Left lung (tissue), 10 donors: Measurements from ENCODE around the gene FOLR1. TPM values are rescaled to one million over a fixed set of nuclear protein-coding genes. Genes with fewer than 3 reads are reported as not detected.

ENCODE experiments used
- ATAC-seq: fragments of 200-7000 bp; cut with Tn5 transposase; one replicate; pipeline ENCODE4 v1.9.1; 2020; ENCODE audit warnings: moderate library complexity
- DNase-seq, 4 donors: peaks; one replicate each; pipeline ENCODE4 v3.0.0-alpha.2; 2013 to 2020
- H3K27ac ChIP-seq, 2 donors: fragments of 200-600 bp; sonication (generic) in 1 of 2; one replicate each; pipeline versions ENCODE4 v1.5.0 to v1.8.0; 2020 to 2021
- H3K27me3 ChIP-seq, 2 donors: fragments of 200-600 bp; sonication (generic) in 1 of 2; one replicate each; pipeline versions ENCODE4 v1.5.0 to v1.8.0; 2020 to 2021
- H3K36me3 ChIP-seq, 2 donors: fragments of 200-600 bp; sonication (generic) in 1 of 2; one replicate each; pipeline versions ENCODE4 v1.5.0 to v1.8.0; 2020 to 2021
- H3K4me1 ChIP-seq, 2 donors: fragments of 200-600 bp; one replicate each; pipeline ENCODE4 v1.8.0; 2021
- H3K4me3 ChIP-seq, 2 donors: fragments of 200-600 bp; sonication (generic) in 1 of 2; one replicate each; pipeline versions ENCODE4 v1.5.0 to v1.8.0; 2020 to 2021; ENCODE audit warnings: mild to moderate bottlenecking in 1 of 2
- H3K9me3 ChIP-seq, 2 donors: fragments of 200-600 bp; sonication (generic) in 1 of 2; one replicate each; pipeline versions ENCODE4 v1.5.0 to v1.8.0; 2020 to 2021
- CTCF ChIP-seq, 2 donors: fragments of 200-600 bp; sonication (generic) in 1 of 2; IDR thresholded peaks; one replicate each; pipeline versions ENCODE4 v1.5.0 to v1.8.0; 2021; ENCODE audit warnings: antibody characterized with exemption in 2 of 2
- intact Hi-C, 2 donors: fragments of 100-400 bp; cut with DNase I; formaldehyde crosslinking; loops; one replicate each; pipeline versions ENCODE4 v1.11.2 to v1.14.2; 2022
- polyA plus RNA-seq, 6 donors: library from polyadenylated mRNA; unstranded; fragments of 120-200 nt; gene quantifications; one replicate each; pipeline ENCODE4 v1.2.1, GENCODE V29; 2013; ENCODE audit not compliant: insufficient read length in 6 of 6
- total RNA-seq, 2 donors: library from RNA; stranded (reverse); fragmentation: NEBNext Ultra II Directional; extraction: Animal tissue kit (Norgen Biotek cat#: 25700); gene quantifications; one replicate each; pipeline ENCODE4 v1.2.1, GENCODE V29; 2021
- donor health status: DM: no; HTN: yes; CAD: no.
- donor health status: DM: no; HTN: no; CAD: no.

FOLR1 gene
- total and polyA plus RNA-seq, 8 donors = 53.5 to 409 (median 72.0) TPM

- Histone ChIP-seq H3K4me3 (peak overlapping the region; percentile 81 to 88), H3K4me1 (peaks cover 13 to 55% of the 10 kb centered on the region in 2 donors), H3K9me3 (no peaks in the 10 kb centered on the region), H3K36me3 (peaks cover 0 to 8% of the 10 kb centered on the region in 2 donors), H3K27ac (peak overlapping the region; percentile 97 to 98), H3K27me3 (no peaks in the 10 kb centered on the region)
- intact Hi-C loops = no loop called here
- TF ChIP-seq CTCF (IDR thresholded peaks at IDR 0.05) = no peak
- DNase-seq (no peak), ATAC-seq (no peak)
Observed at GRCh38 chr11:72222106-72222891, 30.4 kb downstream of the FOLR1 start.

- no peaks in the 10 kb centered on the region for H3K9me3 ChIP-seq
- peak overlapping the region; percentile 81 to 88 for H3K4me3 ChIP-seq
- ATAC-seq (peak; percentile 90), DNase-seq (peak; percentile 96 to 99 (median 97))
- TF ChIP-seq CTCF (IDR thresholded peaks at IDR 0.05) = peak in 1 of 2 donors; percentile 58
- intact Hi-C loops = no loop called here
- no peaks in the 10 kb centered on the region for H3K27me3 ChIP-seq
- peaks cover 13 to 50% of the 10 kb centered on the region in 2 donors for H3K4me1 ChIP-seq
- H3K27ac ChIP-seq = peak overlapping the region; percentile 97 to 98
- peaks cover 0 to 15% of the 10 kb centered on the region in 2 donors for H3K36me3 ChIP-seq
Observed at GRCh38 chr11:72222907-72223614, 31.1 kb downstream of the FOLR1 start.

- Histone ChIP-seq H3K4me1 (peaks cover 13 to 44% of the 10 kb centered on the region in 2 donors), H3K27ac (peak overlapping the region; percentile 97 to 98), H3K27me3 (no peaks in the 10 kb centered on the region), H3K36me3 (peaks cover 0 to 23% of the 10 kb centered on the region in 2 donors), H3K4me3 (peak overlapping the region; percentile 81 to 88), H3K9me3 (no peaks in the 10 kb centered on the region)
- DNase-seq (peak; percentile 79 to 94 (median 82)), ATAC-seq (peak; percentile 79)
- no peak for TF ChIP-seq CTCF (IDR thresholded peaks at IDR 0.05)
- intact Hi-C loops = no loop called here
Observed at GRCh38 chr11:72223615-72224563, 31.9 kb downstream of the FOLR1 start.

- H3K9me3 ChIP-seq = no peaks in the 10 kb centered on the region
- H3K36me3 ChIP-seq = peaks cover 0 to 32% of the 10 kb centered on the region in 2 donors
- ATAC-seq = peak; percentile 18
- no peak for TF ChIP-seq CTCF (IDR thresholded peaks at IDR 0.05)
- H3K4me3 ChIP-seq = peak within 1 kb of the TSS; percentile 81 to 88
- peaks cover 13 to 44% of the 10 kb centered on the region in 2 donors for H3K4me1 ChIP-seq
- peak in 3 of 4 donors; percentile 62 to 92 (median 68) for DNase-seq
- intact Hi-C loops = no loop called here
- H3K27me3 ChIP-seq = no peaks in the 10 kb centered on the region
- H3K27ac ChIP-seq = peak within 1 kb of the TSS; percentile 97 to 98
Observed at GRCh38 chr11:72224564-72225410, 32.8 kb downstream of the FOLR1 start, which contains the start of gene INPPL1. INPPL1 (plus strand) TSS chr11:72224767; CDS start chr11:72224985, 218 bp downstream.
